SHP77 treated with DMSO at 0.1 percent for 48 hours (cell line): Measurements from ENCODE around the gene NKTR.

Experiments used
- DNase-seq: peaks from one replicate; lab custom pipeline; 2025; lab: John Stamatoyannopoulos, UW

NKTR gene

GRCh38 chr3:42682301-42683070, 82.0 kb downstream of the NKTR start:
- DNase-seq, result no peak

- no peak for DNase-seq
Observed at GRCh38 chr3:42683875-42684598, 83.6 kb downstream of the NKTR start.

- DNase-seq, result no peak
Observed at GRCh38 chr3:42684632-42685362, 84.3 kb downstream of the NKTR start.

- no peak for DNase-seq
Observed at GRCh38 chr3:42685363-42685881, 84.9 kb downstream of the NKTR start, which contains the start of gene KLHL40. Gene KLHL40 (plus strand): TSS chr3:42685537. CDS start chr3:42685619, 82 bp downstream.

GRCh38 chr3:42685891-42686820, 85.7 kb downstream of the NKTR start:
- DNase-seq, result no peak

GRCh38 chr3:42686832-42687650, 86.6 kb downstream of the NKTR start:
- DNase-seq, result no peak

- no peak for DNase-seq
Observed at GRCh38 chr3:42688016-42688415, 87.5 kb downstream of the NKTR start.

- no peak for DNase-seq
Observed at GRCh38 chr3:42688487-42689420, 88.3 kb downstream of the NKTR start.

- DNase-seq, result no peak
Observed at GRCh38 chr3:42689421-42690014, 89.0 kb downstream of the NKTR start.

GRCh38 chr3:42690191-42690590, 89.7 kb downstream of the NKTR start:
- DNase-seq, result no peak

GRCh38 chr3:42690766-42691680, 90.5 kb downstream of the NKTR start:
- no peak for DNase-seq

- no peak for DNase-seq
Observed at GRCh38 chr3:42691816-42692666, 91.6 kb downstream of the NKTR start.

- no peak for DNase-seq
Observed at GRCh38 chr3:42692667-42693529, 92.4 kb downstream of the NKTR start.

GRCh38 chr3:42693530-42693930, 93.0 kb downstream of the NKTR start:
- DNase-seq, result no peak

GRCh38 chr3:42694366-42694765, 93.9 kb downstream of the NKTR start:
- no peak for DNase-seq
